HepG2 (cell line): ENCODE data around the gene FGF14. TPM values are rescaled to one million over a fixed set of nuclear protein-coding genes. Genes with fewer than 3 reads are reported as not detected.
A peak's percentile ranks its signal among the peaks of the same experiment; 100 is the strongest.

Source experiments
- ATAC-seq: fragments of 200-7000 bp; cut with Tn5 transposase; 3 replicates; pipeline ENCODE4 v1.9.1; 2020; ENCODE audit warnings: mild to moderate bottlenecking, moderate library complexity
- BruUV-seq: library from RNA; stranded (reverse); fragments of 400-500 nt; replicated peaks from 2 replicates; lab custom pipeline; 2021; lab: Mats Ljungman, UMichigan
- CTCF ChIA-PET: fragments of 300-600 bp; formaldehyde crosslinking; extraction: SDS; loops from one replicate; lab custom pipeline; 2021; ENCODE audit warnings: low total read pairs, inconsistent platforms, low intra/inter-chr PET ratio; lab: Yijun Ruan, JAX
- POLR2A ChIA-PET: fragments of 350-600 bp; sonication (Branson Sonifier 250); formaldehyde crosslinking; loops from one replicate; lab custom pipeline; 2020; ENCODE audit warnings: antibody characterized with exemption, inconsistent platforms; lab: Yijun Ruan, JAX
- DNase-seq: peaks from one replicate; pipeline ENCODE4 v3.0.0-alpha.2; 2015; ENCODE audit warnings: low spot score
- FAIRE-seq: peaks from 3 replicates; lab custom pipeline; 2011; peaks lifted over from hg19 to GRCh38; lab: Jason Lieb, UNC
- H2AFZ ChIP-seq: one replicate; pipeline ENCODE4 v1.6.1; 2011; ENCODE audit warnings: low read length, inconsistent platforms
- H3K27ac ChIP-seq: fragments of 300-600 bp; 3 replicates; pipeline ENCODE4 v1.8.0; 2011; ENCODE audit warnings: mixed run types, mild to moderate bottlenecking, mixed read lengths, low read length, inconsistent platforms; ENCODE audit not compliant: insufficient read depth; ENCODE audit errors: extremely low read length
- H3K27me3 ChIP-seq, 2 experiments: fragments of 200-600 bp in 1 of 2; 2 replicates in 1 of 2; 3 replicates in 1 of 2; pipeline versions ENCODE4 v1.6.0 to v1.8.0; 2011; ENCODE audit warnings: low read length in 2 of 2, mild to moderate bottlenecking in 2 of 2, moderate library complexity in 2 of 2, inconsistent platforms in 1 of 2; ENCODE audit not compliant: insufficient read depth in 2 of 2, control insufficient read depth in 1 of 2
- H3K36me3 ChIP-seq, 2 experiments: fragments of 200-600 bp in 1 of 2; replicated peaks in 1 of 2; 2 replicates in 1 of 2; 3 replicates in 1 of 2; pipeline versions ENCODE4 v1.5.1 to v1.8.0; 2011; ENCODE audit warnings: low read length in 2 of 2, inconsistent platforms in 1 of 2; ENCODE audit not compliant: insufficient read depth in 2 of 2, control insufficient read depth in 1 of 2
- H3K4me1 ChIP-seq: 2 replicates; pipeline ENCODE4 v1.5.1; 2012; ENCODE audit warnings: low read length, inconsistent platforms; ENCODE audit not compliant: insufficient read depth
- H3K4me2 ChIP-seq: 2 replicates; pipeline ENCODE4 v1.6.0; 2011; ENCODE audit warnings: low read depth, low read length, inconsistent platforms
- H3K4me3 ChIP-seq, 3 experiments: fragments of 200-600 bp in 1 of 3; sonication (generic), shearing (Covaris generic) in 1 of 3; replicated peaks in 1 of 3; 2 replicates each; pipeline ENCODE4 v1.5.1; 2011 to 2016; ENCODE audit warnings: low read length in 3 of 3, inconsistent platforms in 2 of 3, low read depth in 2 of 3, mild to moderate bottlenecking in 2 of 3, control low read depth in 1 of 3, mixed read lengths in 1 of 3; ENCODE audit not compliant: insufficient read depth in 1 of 3
- H3K79me2 ChIP-seq: one replicate; pipeline ENCODE4 v1.6.1; 2011; ENCODE audit warnings: low read length, inconsistent platforms; ENCODE audit not compliant: insufficient read depth
- H3K9ac ChIP-seq: 2 replicates; pipeline ENCODE4 v1.6.0; 2011; ENCODE audit warnings: mild to moderate bottlenecking, low read depth, low read length, inconsistent platforms; ENCODE audit not compliant: insufficient read depth
- H3K9me3 ChIP-seq: 2 replicates; pipeline ENCODE4 v1.5.1; 2012; ENCODE audit warnings: mild to moderate bottlenecking, low read length
- H4K20me1 ChIP-seq: 2 replicates; pipeline ENCODE4 v1.6.0; 2011; ENCODE audit warnings: inconsistent platforms, mild to moderate bottlenecking, low read length, moderate library complexity; ENCODE audit not compliant: insufficient read depth
- HMGXB4 ChIP-seq, 2 experiments: sonication (generic) in 1 of 2; formaldehyde crosslinking in 1 of 2; IDR thresholded peaks; 2 replicates each; pipeline versions ENCODE4 v1.4.0 to v1.6.1; 2018 to 2020; ENCODE audit warnings: missing genetic modification reagents in 2 of 2, borderline replicate concordance in 1 of 2, low read depth in 1 of 2, mild to moderate bottlenecking in 1 of 2, missing biosample characterization in 1 of 2
- JUNB ChIP-seq: sonication (generic); formaldehyde crosslinking; IDR thresholded peaks from 2 replicates; pipeline ENCODE4 v1.8.0; 2022; ENCODE audit warnings: missing genetic modification reagents, mild to moderate bottlenecking, borderline replicate concordance
- MIXL1 ChIP-seq: IDR thresholded peaks from 2 replicates; pipeline ENCODE4 v1.6.1; 2016
- NR3C1 ChIP-seq: sonication (generic); formaldehyde crosslinking; IDR thresholded peaks from 2 replicates; pipeline ENCODE4 v1.4.0; 2020; ENCODE audit warnings: missing genetic modification reagents
- PHF21A ChIP-seq: sonication (generic); formaldehyde crosslinking; IDR thresholded peaks from 2 replicates; pipeline ENCODE4 v1.5.0; 2020; ENCODE audit warnings: mild to moderate bottlenecking, missing genetic modification reagents
- TEAD3 ChIP-seq: optimal IDR thresholded peaks from 2 replicates; pipeline ENCODE3; 2016; ENCODE audit warnings: borderline replicate concordance
- ZNF331 ChIP-seq: sonication (generic); formaldehyde crosslinking; IDR thresholded peaks from 2 replicates; pipeline ENCODE4 v1.4.0; 2020; ENCODE audit warnings: missing genetic modification reagents
- WGBS: methylation state at CpG from one replicate; pipeline ENCODE4 v1.1.6; 2017; ENCODE audit warnings: low lambda C conversion rate; 5-methylcytosine and 5-hydroxymethylcytosine counted together
- in situ Hi-C: cut with HindIII; loops from 2 replicates; pipeline ENCODE4 v1.10.0; 2017; ENCODE audit warnings: low pct_unique_long_range_greater_than_20kb; ENCODE audit not compliant: extremely low pct_ligation_motif_present
- intact Hi-C: fragments of 100-400 bp; cut with micrococcal nuclease; formaldehyde crosslinking; loops from one replicate; pipeline ENCODE4 v1.10.0; 2022; ENCODE audit not compliant: unreplicated experiment
- polyA plus RNA-seq, 8 experiments: library from polyadenylated mRNA; depleted of rRNA in 3 of 8; stranded (reverse) in 7 of 8; unstranded in 1 of 8; fragments of >200 nt; fragmentation: Illumina TruSeq in 4 of 8; extraction: Trizol in 4 of 8; gene quantifications; 2 replicates each; pipeline versions ENCODE4 v1.2.1 to v1.2.3, GENCODE V29; 2011 to 2016; ENCODE audit warnings: low read depth in 4 of 8, missing spikeins in 1 of 8, mixed read lengths in 1 of 8; ENCODE audit not compliant: insufficient read depth in 1 of 8
- total RNA-seq, 5 experiments: library from RNA; depleted of rRNA; stranded (reverse); fragments of >200 nt; fragmentation: Illumina TruSeq; extraction: Trizol; gene quantifications; 2 replicates each; pipeline ENCODE4 v1.2.3, GENCODE V29; 2016; ENCODE audit warnings: low read depth in 1 of 5

Gene FGF14
- total and polyA plus RNA-seq, 2 of the 13 experiments (the other 11 are each of a cell fraction or from before 2014, with no cell fraction given): not detected

GRCh38 chr13:102089177-102089576, 312.7 kb downstream of the FGF14 start:
- no peaks in the 10 kb centered on the region for H3K4me1 ChIP-seq
- POLR2A ChIA-PET: no interaction called here
- H3K27me3 ChIP-seq: no peaks in the 10 kb centered on the region
- TF ChIP-seq PHF21A (no peak), TEAD3 (CRISPR knock-in tag) (peak; percentile 54)
- H4K20me1 ChIP-seq: no peaks in the 10 kb centered on the region
- H3K4me2 ChIP-seq: no peak overlapping the region
- intact Hi-C loops: no loop called here
- 4% methylated on average over 2 of the region's 2 CpGs for WGBS
- DNase-seq: no peak
- no peak overlapping the region for H2AFZ ChIP-seq
- no TSS peak for BruUV-seq
- no peak overlapping the region for H3K9ac ChIP-seq
- in situ Hi-C loops: no loop called here
- H3K4me3 ChIP-seq: no peak overlapping the region
- FAIRE-seq: no peak
- ATAC-seq: peak; percentile 40; the same call in 1 of the 3 replicates
- no peaks in the 10 kb centered on the region for H3K9me3 ChIP-seq
- no peak overlapping the region for H3K27ac ChIP-seq
- CTCF ChIA-PET: no interaction called here
- H3K36me3 ChIP-seq: no peaks in the 10 kb centered on the region
- no peaks in the 10 kb centered on the region for H3K79me2 ChIP-seq

GRCh38 chr13:102073251-102073650, 328.6 kb downstream of the FGF14 start:
- no peak overlapping the region for H3K9ac ChIP-seq
- intact Hi-C loops: no loop called here
- ChIA-PET CTCF (no interaction called here), POLR2A (no interaction called here)
- no peaks in the 10 kb centered on the region for H3K9me3 ChIP-seq
- DNase-seq (no peak), FAIRE-seq (no peak), ATAC-seq (no peak)
- H3K36me3 ChIP-seq: no peaks in the 10 kb centered on the region
- H2AFZ ChIP-seq: no peak overlapping the region
- H3K27me3 ChIP-seq: no peaks in the 10 kb centered on the region
- no TSS peak for BruUV-seq
- no peak overlapping the region for H3K4me2 ChIP-seq
- no peaks in the 10 kb centered on the region for H4K20me1 ChIP-seq
- no peak for TF ChIP-seq HMGXB4 (CRISPR knock-in tag; IDR thresholded peaks at IDR 0.05; ENCODE audit: borderline replicate concordance in 1 of 2, low read depth in 1 of 2)
- TF ChIP-seq ZNF331 (CRISPR knock-in tag): no peak
- TF ChIP-seq MIXL1 (CRISPR knock-in tag): no peak
- TF ChIP-seq JUNB (CRISPR knock-in tag): no peak
- TF ChIP-seq NR3C1 (CRISPR knock-in tag): no peak
- in situ Hi-C loops: no loop called here
- H3K27ac ChIP-seq: no peak overlapping the region
- no peak overlapping the region for H3K4me3 ChIP-seq
- H3K4me1 ChIP-seq: no peaks in the 10 kb centered on the region
- no peaks in the 10 kb centered on the region for H3K79me2 ChIP-seq
- WGBS: 0% methylated on average over 1 of the region's 1 CpG
